ENCODE data around the gene SLC1A2.

Gene SLC1A2

DNA sequence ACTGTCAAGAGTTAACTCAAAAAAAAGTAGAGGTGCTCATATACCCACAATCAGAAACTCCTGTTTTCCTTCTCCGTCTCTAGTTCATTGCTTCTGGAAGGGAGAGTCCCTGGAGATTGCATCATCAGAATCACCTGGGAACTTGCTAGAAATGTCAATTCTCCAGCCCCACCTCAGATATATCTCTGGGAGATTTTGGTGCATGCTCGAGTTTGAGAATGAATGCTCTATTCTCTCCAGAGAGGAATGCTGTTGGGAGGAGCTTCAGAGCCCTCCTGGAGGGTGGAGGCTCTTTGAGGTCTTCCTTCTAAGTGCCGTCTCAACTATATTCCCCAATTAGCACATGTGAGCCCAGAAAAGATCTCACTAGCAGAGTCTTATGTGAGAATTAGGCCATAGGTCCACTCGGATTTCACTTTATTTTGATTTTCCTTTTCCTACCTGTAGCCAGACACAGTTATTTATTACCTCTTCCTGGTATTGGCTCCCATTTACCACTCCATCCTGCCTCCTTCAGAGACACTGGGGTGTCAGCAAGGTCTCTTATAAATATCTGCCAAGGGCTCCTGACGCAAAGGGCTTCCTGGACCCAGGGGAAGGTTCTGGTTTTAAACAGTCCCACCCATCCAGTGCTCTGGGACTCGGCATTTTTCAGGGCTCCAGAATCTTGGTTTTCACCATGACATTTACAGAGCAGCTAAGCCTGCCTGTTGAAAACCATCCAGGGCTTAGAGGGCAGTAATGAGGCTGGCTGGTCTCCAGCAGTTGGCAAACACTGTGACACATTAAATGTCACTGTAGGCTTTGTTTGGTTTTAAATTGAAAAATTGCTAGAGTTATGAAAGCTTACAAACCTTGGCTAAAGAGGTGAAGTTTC lies 144.2 kb downstream of the SLC1A2 start:
- no peak for DNase-seq (ENCODE audit: low read depth in 2 of 2)

- DNase-seq (ENCODE audit: low read depth in 2 of 2), result peak; percentile 11 to 33
These were observed 146.9 kb downstream of the SLC1A2 start for GRCh38 chr11:35272391-35272902.

DNA sequence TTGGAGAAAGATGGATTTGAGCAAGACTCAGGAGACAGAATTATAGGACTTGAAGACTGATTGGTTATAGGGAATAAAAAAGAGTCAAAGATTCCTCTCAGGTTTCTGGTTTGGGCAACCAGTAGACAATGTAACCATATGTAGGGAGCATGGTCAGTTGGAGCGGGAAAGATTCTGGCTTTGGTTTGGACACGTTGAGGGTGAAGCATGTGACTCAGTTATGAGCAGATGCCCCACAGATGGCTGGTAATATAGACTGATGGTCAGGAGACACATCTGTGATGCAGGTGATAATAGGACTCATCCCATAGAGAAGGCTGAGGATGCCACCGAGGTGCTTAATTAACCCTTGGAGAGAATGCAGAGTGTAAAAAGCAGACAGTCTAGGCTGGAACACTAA lies 148.3 kb downstream of the SLC1A2 start:
- no peak for DNase-seq (ENCODE audit: low read depth in 2 of 2)

GRCh38 chr11:35270342-35270741 lies 149.0 kb downstream of the SLC1A2 start:
- no peak for DNase-seq (ENCODE audit: low read depth in 2 of 2)

GRCh38 chr11:35267504-35267903 lies 151.9 kb downstream of the SLC1A2 start:
- no peak for DNase-seq (ENCODE audit: low read depth in 2 of 2)

DNA sequence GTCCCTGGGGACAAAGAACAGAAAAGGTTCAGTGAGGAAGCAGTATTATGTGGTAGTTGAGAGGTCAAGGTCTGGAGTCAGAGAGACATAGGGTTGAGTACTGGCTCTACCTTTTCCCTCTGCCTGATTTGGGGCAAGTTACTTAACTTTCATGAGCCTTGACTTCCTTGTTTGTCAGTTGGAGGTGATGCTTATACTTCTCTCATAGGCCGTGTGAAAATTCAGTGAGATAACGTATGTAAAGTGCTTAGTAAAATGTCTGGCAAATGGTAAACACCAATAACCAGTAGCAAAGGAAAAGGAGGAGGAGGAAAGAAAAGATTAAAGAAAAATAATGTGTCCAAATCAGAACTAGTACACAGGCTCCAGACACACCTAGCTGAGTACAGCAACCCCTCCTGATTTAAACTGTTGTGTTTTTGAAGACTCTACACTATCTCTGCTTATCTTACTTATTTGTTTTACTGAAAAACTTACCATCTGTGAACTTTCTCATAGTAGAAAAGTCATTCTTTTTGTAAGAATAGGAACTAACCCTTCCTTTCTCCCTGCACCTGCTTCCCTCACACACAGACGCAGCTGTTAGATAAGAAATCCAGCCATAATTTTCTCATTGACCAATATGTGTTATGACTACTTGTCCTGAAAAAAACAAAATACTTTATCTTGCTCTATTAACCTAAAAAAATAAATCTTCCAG lies 153.5 kb downstream of the SLC1A2 start:
- no peak for DNase-seq (ENCODE audit: low read depth in 2 of 2)

DNA sequence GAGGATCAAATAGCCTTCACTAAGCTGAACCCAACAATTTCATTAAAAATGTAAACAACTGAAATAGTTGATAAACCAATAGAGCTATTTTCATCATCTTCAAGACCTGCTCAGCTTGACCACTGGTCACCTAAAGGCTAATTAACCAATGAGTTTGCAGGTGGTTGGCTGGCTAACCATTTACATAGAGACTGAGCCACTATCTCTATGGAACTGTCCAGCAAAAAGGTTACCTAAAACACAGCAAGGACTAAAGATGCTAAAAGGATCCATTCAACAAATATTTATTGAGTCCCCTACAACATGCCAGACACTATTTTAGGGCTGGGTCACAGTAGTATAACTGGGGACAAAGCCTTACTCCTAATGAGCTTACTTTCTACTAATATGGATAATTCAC lies 156.6 kb downstream of the SLC1A2 start:
- DNase-seq (ENCODE audit: low read depth in 2 of 2), result no peak

- DNase-seq (ENCODE audit: low read depth in 2 of 2), result no peak
These were observed 157.3 kb downstream of the SLC1A2 start for GRCh38 chr11:35262056-35262455.

- no peak for DNase-seq (ENCODE audit: low read depth in 2 of 2)
These were observed 158.2 kb downstream of the SLC1A2 start for GRCh38 chr11:35261197-35261596.

- no peak for DNase-seq (ENCODE audit: low read depth in 2 of 2)
These were observed 158.9 kb downstream of the SLC1A2 start for GRCh38 chr11:35260342-35260985.

DNA sequence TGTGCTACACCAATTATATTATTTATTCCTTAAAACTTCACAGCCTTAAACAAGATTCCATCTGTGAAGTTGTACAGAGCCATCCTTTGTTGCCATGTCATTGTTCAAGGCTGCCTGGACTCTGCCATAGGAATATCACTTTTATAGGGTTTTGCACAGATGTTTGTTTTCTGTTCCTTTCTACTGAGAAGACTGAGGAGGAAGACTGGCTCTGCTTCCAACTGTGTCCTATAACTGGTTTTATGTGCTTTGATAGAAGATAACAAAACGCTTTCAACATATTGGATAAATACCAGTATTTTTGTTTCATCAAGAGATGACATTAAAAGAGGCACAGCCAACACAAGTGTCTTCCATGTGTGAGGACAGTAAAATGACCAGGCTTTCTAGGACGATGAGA lies 159.8 kb downstream of the SLC1A2 start:
- DNase-seq (ENCODE audit: low read depth in 2 of 2), result no peak

DNA sequence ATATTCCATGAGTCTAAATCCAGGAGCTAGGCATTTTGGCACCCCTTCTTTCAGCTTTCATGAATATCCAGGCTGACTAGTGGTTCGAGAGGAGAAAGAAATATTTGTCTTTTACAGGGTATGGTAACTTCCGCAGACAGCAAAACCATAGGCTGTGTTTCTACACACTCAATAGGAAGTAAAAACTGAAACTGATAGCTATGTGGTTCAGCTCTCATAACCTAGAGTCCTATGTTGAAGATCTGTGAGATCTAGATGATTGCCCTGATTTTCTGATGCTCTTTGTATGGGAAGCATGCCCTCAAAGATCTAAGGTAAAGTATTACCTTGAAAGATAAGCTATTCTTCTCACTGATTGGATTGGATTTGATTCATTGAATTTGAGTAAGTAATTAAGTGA lies 162.1 kb downstream of the SLC1A2 start:
- DNase-seq (ENCODE audit: low read depth in 2 of 2), result no peak

DNA sequence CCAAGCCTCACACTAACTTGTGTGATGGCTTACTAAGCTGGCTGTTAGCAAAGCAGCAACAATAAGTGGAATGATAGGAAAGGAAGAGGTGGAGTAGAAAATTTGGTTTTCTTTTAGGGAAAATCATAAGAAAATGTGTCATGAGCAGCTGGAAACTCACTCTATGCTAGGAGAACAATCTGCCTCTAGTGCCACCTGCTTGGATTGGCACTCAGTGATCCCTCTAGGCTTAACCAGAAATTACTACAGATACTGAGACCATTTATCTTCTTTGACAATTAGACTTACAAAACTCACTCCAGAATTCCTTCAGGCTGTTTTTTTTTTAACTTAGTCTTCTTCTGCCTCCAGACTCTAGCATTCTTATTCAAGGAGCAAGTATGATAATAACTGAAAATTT lies 163.1 kb downstream of the SLC1A2 start:
- DNase-seq (ENCODE audit: low read depth in 2 of 2), result no peak

DNA sequence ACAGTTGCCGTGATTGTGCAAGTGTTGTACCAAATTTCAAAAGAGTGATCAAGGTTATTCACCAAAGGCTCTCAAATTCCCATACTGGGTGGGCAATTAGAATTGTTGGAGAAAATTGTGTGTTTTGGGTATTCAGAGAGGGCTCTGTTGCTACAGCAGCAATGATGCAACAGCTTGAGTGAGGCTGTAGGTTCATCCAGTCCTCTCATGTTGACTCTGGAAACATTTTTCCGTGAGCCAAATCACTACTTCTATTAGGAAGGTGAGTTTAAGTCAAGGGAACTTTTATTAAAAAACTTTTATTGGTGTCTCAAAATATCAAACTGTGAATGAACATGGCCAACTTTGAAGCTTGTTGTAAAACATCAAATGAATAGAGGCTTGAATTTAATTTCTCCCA lies 163.8 kb downstream of the SLC1A2 start:
- no peak for DNase-seq (ENCODE audit: low read depth in 2 of 2)

GRCh38 chr11:35253237-35253636 lies 166.1 kb downstream of the SLC1A2 start:
- no peak for DNase-seq (ENCODE audit: low read depth in 2 of 2)

GRCh38 chr11:35250621-35251020 lies 168.7 kb downstream of the SLC1A2 start:
- DNase-seq (ENCODE audit: low read depth in 2 of 2), result no peak

DNA sequence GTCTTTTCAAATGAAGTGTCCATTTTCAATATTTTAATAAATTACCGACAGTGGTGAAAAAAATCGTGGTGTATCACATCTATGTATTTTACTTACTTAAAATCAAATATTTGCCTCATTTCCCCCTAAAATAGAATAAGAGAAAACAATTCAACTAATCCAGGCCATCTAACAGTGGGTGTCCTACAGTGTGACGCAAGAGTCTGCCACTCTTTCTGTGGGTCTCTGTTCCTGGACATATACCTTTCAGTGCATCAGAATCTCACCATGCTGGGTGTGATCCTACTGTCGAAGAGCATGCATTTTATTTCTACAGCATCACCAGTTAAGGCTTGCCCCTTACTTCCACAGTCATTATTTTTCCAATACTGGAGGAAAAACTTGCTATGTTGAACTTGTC lies 169.2 kb downstream of the SLC1A2 start:
- DNase-seq (ENCODE audit: low read depth in 2 of 2), result no peak

DNA sequence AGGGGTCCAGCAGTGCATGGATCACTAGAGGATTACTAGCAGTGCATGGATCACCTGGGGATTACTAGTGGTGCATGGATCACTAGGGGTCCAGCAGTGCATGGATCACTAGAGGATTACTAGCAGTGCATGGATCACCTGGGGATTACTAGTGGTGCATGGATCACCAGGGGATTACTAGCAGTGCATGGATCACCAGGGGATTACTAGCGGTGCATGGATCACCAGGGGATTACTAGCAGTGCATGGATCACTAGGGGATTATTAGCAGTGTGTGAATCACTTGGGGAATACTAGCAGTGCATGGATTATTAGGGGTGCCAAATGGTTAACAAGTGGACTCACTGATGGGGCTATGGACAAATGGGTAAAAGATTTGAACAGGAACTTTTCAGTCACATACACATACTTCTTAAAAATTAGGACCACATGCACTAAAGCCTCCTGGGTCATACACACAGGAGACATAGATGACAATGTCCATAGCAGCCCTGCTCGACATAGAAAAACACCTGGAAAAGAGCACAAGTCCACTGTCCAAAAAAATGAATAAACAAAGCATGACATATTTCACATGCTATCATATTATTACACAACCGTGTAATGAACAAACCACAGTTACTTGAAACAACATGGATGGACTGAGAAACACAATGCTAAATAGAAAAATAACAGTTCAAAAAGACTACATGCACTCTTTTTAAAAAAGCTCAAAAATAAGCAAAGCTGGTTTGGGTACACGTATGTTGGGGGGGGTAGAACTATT lies 170.6 kb downstream of the SLC1A2 start:
- DNase-seq (ENCODE audit: low read depth in 2 of 2), result no peak

DNA sequence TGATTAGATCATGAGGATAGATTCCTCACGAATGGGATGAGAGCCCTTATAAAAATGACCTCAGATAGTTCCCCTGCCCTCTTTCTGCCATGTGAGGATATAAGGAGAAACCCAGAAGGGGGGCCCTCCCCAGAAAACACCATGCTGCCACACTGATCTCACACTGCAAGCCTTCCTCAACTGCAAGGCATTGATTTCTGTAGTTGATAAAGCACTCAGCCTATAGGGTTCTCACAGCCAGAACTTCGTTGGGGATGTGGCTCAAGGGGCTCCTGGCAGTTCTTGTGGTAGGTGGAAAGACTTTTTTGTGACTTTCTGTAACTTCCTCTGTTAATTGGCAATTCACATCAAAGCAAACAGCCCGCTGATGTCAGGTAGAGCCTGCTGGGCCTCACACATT lies 171.5 kb downstream of the SLC1A2 start:
- no peak for DNase-seq (ENCODE audit: low read depth in 2 of 2)

- DNase-seq (ENCODE audit: low read depth in 2 of 2), result no peak
These were observed 171.9 kb downstream of the SLC1A2 start for GRCh38 chr11:35247428-35247827.

GRCh38 chr11:35246745-35247144 lies 172.6 kb downstream of the SLC1A2 start:
- DNase-seq (ENCODE audit: low read depth in 2 of 2), result no peak

DNA sequence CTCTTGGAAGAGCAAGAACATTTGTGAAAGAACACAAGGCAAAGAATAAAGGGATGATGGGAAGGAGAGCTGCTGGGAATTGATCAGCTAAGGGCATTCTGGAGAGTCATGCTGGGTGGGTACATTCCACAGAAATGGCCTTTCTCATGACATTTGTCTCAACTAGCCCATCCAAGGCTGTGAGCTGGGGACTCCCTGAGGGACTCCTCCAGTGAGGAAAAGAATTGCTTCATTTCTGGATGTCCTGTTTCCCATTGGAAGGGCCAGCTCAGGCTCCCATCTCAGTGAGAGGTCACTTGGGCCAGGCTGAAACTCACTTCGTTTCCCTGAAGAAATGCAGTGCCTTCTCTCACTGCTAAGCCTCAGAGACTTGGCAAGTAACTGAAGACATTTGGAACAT lies 173.6 kb downstream of the SLC1A2 start:
- no peak for DNase-seq (ENCODE audit: low read depth in 2 of 2)
